Smooth muscle cell (in vitro differentiated cells): ENCODE measurements around the gene GCK. TPM values are rescaled to one million over a fixed set of nuclear protein-coding genes. Genes with fewer than 3 reads are reported as not detected.

Experiments used
- DNase-seq: peaks from one replicate; lab custom pipeline; 2025; ENCODE audit not compliant: unreplicated experiment; lab: John Stamatoyannopoulos, UW
- H2AFZ ChIP-seq: fragments of 200-600 bp; sonication (generic); 2 replicates; pipeline ENCODE4 v1.6.0; 2016; ENCODE audit warnings: antibody characterized with exemption, low read depth, mild to moderate bottlenecking
- H3F3A ChIP-seq: fragments of 200-600 bp; sonication (generic); 2 replicates; pipeline ENCODE4 v1.6.0; 2017; ENCODE audit warnings: antibody characterized with exemption, low read depth
- H3K27ac ChIP-seq: fragments of 200-600 bp; sonication (generic); 2 replicates; pipeline ENCODE4 v1.5.1; 2016; ENCODE audit warnings: low read depth, mild to moderate bottlenecking
- H3K27me3 ChIP-seq: fragments of 200-600 bp; sonication (generic); 2 replicates; pipeline ENCODE4 v1.6.1; 2016; ENCODE audit warnings: low read depth, mild to moderate bottlenecking
- H3K36me3 ChIP-seq: fragments of 200-600 bp; sonication (generic); 2 replicates; pipeline ENCODE4 v1.5.1; 2016; ENCODE audit warnings: low read depth
- H3K4me1 ChIP-seq: fragments of 200-600 bp; sonication (generic); 2 replicates; pipeline ENCODE4 v1.5.1; 2016; ENCODE audit warnings: low read depth
- H3K4me2 ChIP-seq: fragments of 200-600 bp; sonication (generic); 2 replicates; pipeline ENCODE4 v1.6.0; 2016; ENCODE audit warnings: mild to moderate bottlenecking
- H3K4me3 ChIP-seq: fragments of 200-600 bp; sonication (generic); 2 replicates; pipeline ENCODE4 v1.5.1; 2016; ENCODE audit warnings: mild to moderate bottlenecking
- H3K79me2 ChIP-seq: fragments of 200-600 bp; sonication (generic); 2 replicates; pipeline ENCODE4 v1.6.0; 2016; ENCODE audit warnings: low read depth, mild to moderate bottlenecking
- H3K9ac ChIP-seq: fragments of 200-600 bp; sonication (generic); 2 replicates; pipeline ENCODE4 v1.6.0; 2016; ENCODE audit warnings: low read depth
- H3K9me3 ChIP-seq: fragments of 200-600 bp; sonication (generic); replicated peaks from 2 replicates; pipeline ENCODE4 v1.5.1; 2016; ENCODE audit warnings: low read depth
- H4K20me1 ChIP-seq: fragments of 200-600 bp; sonication (generic); 2 replicates; pipeline ENCODE4 v1.6.0; 2016; ENCODE audit warnings: low read depth
- CTCF ChIP-seq: fragments of 200-600 bp; sonication (generic); IDR thresholded peaks from 2 replicates; pipeline ENCODE4 v1.5.1; 2017; ENCODE audit warnings: borderline replicate concordance, mild to moderate bottlenecking, antibody characterized with exemption; ENCODE audit not compliant: insufficient read depth, poor library complexity, severe bottlenecking
- WGBS: methylation state at CpG from one replicate; pipeline ENCODE4 v1.1.7; 2016; ENCODE audit warnings: low lambda C conversion rate; 5-methylcytosine and 5-hydroxymethylcytosine counted together
- polyA plus RNA-seq: library from polyadenylated mRNA; unstranded; fragments of >200 nt; fragmentation: Nextera tagmentation; extraction: Ambion mirVana; gene quantifications from 2 replicates; pipeline ENCODE4 v1.2.1, GENCODE V29; 2016
- total RNA-seq: library from RNA; depleted of rRNA; stranded (reverse); fragments of >200 nt; gene quantifications from 2 replicates; pipeline ENCODE4 v1.2.3, GENCODE V29; 2014

Gene GCK
- total and polyA plus RNA-seq, 2 experiments from 2014 or later, result 1.6 to 5.5 TPM

GRCh38 chr7:44102846-44103565, 86.2 kb downstream of the GCK start:
- peak overlapping the region; percentile 88 for H3K27ac ChIP-seq
- no peak overlapping the region for H3K9ac ChIP-seq
- 90% methylated on average over 8 of the region's 8 CpGs for WGBS
- H4K20me1 ChIP-seq, result peaks cover 18% of the 10 kb centered on the region
- peaks cover 22% of the 10 kb centered on the region for H3F3A ChIP-seq
- no peak for TF ChIP-seq CTCF
- no peak for DNase-seq
- peaks cover 23% of the 10 kb centered on the region for H3K79me2 ChIP-seq
- no peaks in the 10 kb centered on the region for H3K9me3 ChIP-seq
- H2AFZ ChIP-seq, result no peak overlapping the region
- H3K4me3 ChIP-seq, result no peak overlapping the region
- no peaks in the 10 kb centered on the region for H3K4me1 ChIP-seq
- no peak overlapping the region for H3K4me2 ChIP-seq
- H3K27me3 ChIP-seq, result no peaks in the 10 kb centered on the region
- no peaks in the 10 kb centered on the region for H3K36me3 ChIP-seq

GRCh38 chr7:44101966-44102845, 87.0 kb downstream of the GCK start:
- peaks cover 22% of the 10 kb centered on the region for H3F3A ChIP-seq
- WGBS, result 68% methylated on average over 14 of the region's 14 CpGs
- DNase-seq, result no peak
- no peak overlapping the region for H3K4me3 ChIP-seq
- H3K27me3 ChIP-seq, result no peaks in the 10 kb centered on the region
- H3K27ac ChIP-seq, result peak overlapping the region; percentile 88
- peaks cover 18% of the 10 kb centered on the region for H4K20me1 ChIP-seq
- peak overlapping the region; percentile 8 for H3K4me2 ChIP-seq
- no peaks in the 10 kb centered on the region for H3K4me1 ChIP-seq
- H3K9me3 ChIP-seq, result no peaks in the 10 kb centered on the region
- no peak overlapping the region for H2AFZ ChIP-seq
- no peak overlapping the region for H3K9ac ChIP-seq
- no peak for TF ChIP-seq CTCF
- peaks cover 23% of the 10 kb centered on the region for H3K79me2 ChIP-seq
- H3K36me3 ChIP-seq, result no peaks in the 10 kb centered on the region

DNA sequence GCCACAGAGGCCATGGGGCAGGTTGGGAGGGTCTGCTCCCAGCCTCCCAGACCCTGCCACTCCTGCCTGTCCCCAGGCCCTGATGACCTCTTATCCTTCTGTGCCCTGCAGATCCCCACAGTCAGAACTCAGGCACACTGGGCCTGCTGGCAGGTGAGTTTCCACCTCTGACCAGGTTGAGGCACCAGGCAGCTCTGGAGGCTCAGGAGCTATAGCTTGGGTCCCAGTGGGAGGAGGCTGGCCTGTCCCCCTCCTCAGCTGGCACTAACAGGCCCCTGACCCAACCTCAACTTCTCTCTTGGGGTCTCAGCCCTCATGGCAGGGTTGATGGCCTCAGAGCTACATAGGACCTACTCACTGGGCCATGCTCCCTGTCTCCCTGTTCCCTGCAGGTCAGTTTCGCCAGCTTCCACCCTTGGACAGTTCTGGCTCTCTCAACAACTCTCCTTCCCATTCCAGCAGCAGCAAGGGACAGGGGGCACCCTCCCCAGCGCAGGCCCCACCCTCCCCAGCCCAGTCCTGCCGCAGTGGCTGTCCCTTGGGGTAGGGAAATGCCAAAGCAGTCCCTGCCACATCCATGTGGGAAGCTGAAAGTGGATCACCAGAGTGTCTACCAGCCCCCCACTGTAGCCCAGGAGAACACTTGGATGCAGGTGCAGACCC, 87.8 kb downstream of the GCK start:
- Histone ChIP-seq H3K4me2 (no peak overlapping the region), H2AFZ (no peak overlapping the region), H4K20me1 (peaks cover 10% of the 10 kb centered on the region), H3K27me3 (no peaks in the 10 kb centered on the region), H3F3A (peaks cover 22% of the 10 kb centered on the region), H3K36me3 (no peaks in the 10 kb centered on the region), H3K27ac (peak overlapping the region; percentile 88), H3K4me3 (no peak overlapping the region), H3K9me3 (no peaks in the 10 kb centered on the region), H3K79me2 (peaks cover 20% of the 10 kb centered on the region), H3K9ac (peak overlapping the region; percentile 68), H3K4me1 (no peaks in the 10 kb centered on the region)
- DNase-seq, result no peak
- 94% methylated on average over 3 of the region's 3 CpGs for whole genome bisulfite sequencing
- TF ChIP-seq CTCF, result no peak
